ENCODE data around the gene RBM33. TPM values are rescaled to one million over a fixed set of nuclear protein-coding genes. Genes with fewer than 3 reads are reported as not detected.

RBM33 gene
- polyA plus RNA-seq, 1 donor (not counting 4 experiments of a cell fraction or from before 2014, with no cell fraction given): 8.9 TPM

GRCh38 chr7:155820788-155821187, 176.3 kb downstream of the RBM33 start:
- Histone ChIP-seq H3K36me3 (ENCODE audit: control insufficient read depth in 2 of 2, extremely low read depth in 1 of 2, insufficient read depth in 2 of 2, low read length in 2 of 2) (no peaks in the 10 kb centered on the region), H2AFZ (ENCODE audit: control insufficient read depth, low read length) (no peak overlapping the region), H3K4me2 (ENCODE audit: control insufficient read depth, extremely low read depth, insufficient read depth, low read depth, low read length) (no peak overlapping the region), H3K9me1 (ENCODE audit: control insufficient read depth, extremely low read depth, insufficient read depth, low read length) (no peaks in the 10 kb centered on the region), H3K4me3 (ENCODE audit: control insufficient read depth in 2 of 3, extremely low read depth in 1 of 3, insufficient read depth in 2 of 3, low read depth in 1 of 3, low read length in 3 of 3) (no peak overlapping the region), H3K27me3 (ENCODE audit: control insufficient read depth, extremely low read depth, insufficient read depth, low read length) (peaks cover 2% of the 10 kb centered on the region), H3K4me1 (ENCODE audit: control insufficient read depth, extremely low read depth, insufficient read depth, low read length) (no peaks in the 10 kb centered on the region), H3K9me3 (ENCODE audit: control insufficient read depth, low read depth, low read length) (no peaks in the 10 kb centered on the region), H3K79me2 (ENCODE audit: control insufficient read depth, insufficient read depth, low read length) (no peaks in the 10 kb centered on the region), H4K20me1 (ENCODE audit: control insufficient read depth, extremely low read depth, insufficient read depth, low read length) (no peaks in the 10 kb centered on the region), H3K27ac (ENCODE audit: control insufficient read depth, insufficient read depth, low read length) (no peak overlapping the region), H3K9ac (ENCODE audit: control insufficient read depth, extremely low read depth, insufficient read depth, low read length) (no peak overlapping the region)
- FAIRE-seq (no peak), DNase-seq (ENCODE audit: low read depth, low spot score) (no peak)
- dilution Hi-C loops (cut with MboI; ENCODE audit: extremely low pct_ligation_motif_present, low sequenced_read_pairs): loop anchor here (25.0 kb wide), 1 partner anchor 867 kb away; no protein-coding TSS in a partner anchor
- TF ChIP-seq EZH2 (IDR thresholded peaks at IDR 0.05; ENCODE audit: low read length): no peak
- TF ChIP-seq CTCF (optimal IDR thresholded peaks at IDR 0.05 in 1 of 3, IDR thresholded peaks at IDR 0.05 in 1 of 3, conservative IDR thresholded peaks at IDR 0.05 in 1 of 3; ENCODE audit: extremely low read depth in 1 of 3, insufficient read depth in 2 of 3, low read length in 3 of 3): no peak

GRCh38 chr7:155821851-155822250, 177.4 kb downstream of the RBM33 start:
- Histone ChIP-seq H2AFZ (ENCODE audit: control insufficient read depth, low read length) (no peak overlapping the region), H4K20me1 (ENCODE audit: control insufficient read depth, extremely low read depth, insufficient read depth, low read length) (no peaks in the 10 kb centered on the region), H3K27ac (ENCODE audit: control insufficient read depth, insufficient read depth, low read length) (no peak overlapping the region), H3K9me1 (ENCODE audit: control insufficient read depth, extremely low read depth, insufficient read depth, low read length) (no peaks in the 10 kb centered on the region), H3K4me3 (ENCODE audit: control insufficient read depth in 2 of 3, extremely low read depth in 1 of 3, insufficient read depth in 2 of 3, low read depth in 1 of 3, low read length in 3 of 3) (no peak overlapping the region), H3K27me3 (ENCODE audit: control insufficient read depth, extremely low read depth, insufficient read depth, low read length) (peaks cover 2% of the 10 kb centered on the region), H3K36me3 (ENCODE audit: control insufficient read depth in 2 of 2, extremely low read depth in 1 of 2, insufficient read depth in 2 of 2, low read length in 2 of 2) (no peaks in the 10 kb centered on the region), H3K79me2 (ENCODE audit: control insufficient read depth, insufficient read depth, low read length) (no peaks in the 10 kb centered on the region), H3K9me3 (ENCODE audit: control insufficient read depth, low read depth, low read length) (no peaks in the 10 kb centered on the region), H3K9ac (ENCODE audit: control insufficient read depth, extremely low read depth, insufficient read depth, low read length) (no peak overlapping the region), H3K4me2 (ENCODE audit: control insufficient read depth, extremely low read depth, insufficient read depth, low read depth, low read length) (no peak overlapping the region), H3K4me1 (ENCODE audit: control insufficient read depth, extremely low read depth, insufficient read depth, low read length) (no peaks in the 10 kb centered on the region)
- dilution Hi-C loops (cut with MboI; ENCODE audit: extremely low pct_ligation_motif_present, low sequenced_read_pairs): loop anchor here (25.0 kb wide), 1 partner anchor 865 kb away; no protein-coding TSS in a partner anchor
- FAIRE-seq: no peak
- DNase-seq (ENCODE audit: low read depth, low spot score): no peak
- TF ChIP-seq EZH2 (IDR thresholded peaks at IDR 0.05; ENCODE audit: low read length) (no peak), CTCF (optimal IDR thresholded peaks at IDR 0.05 in 1 of 3, IDR thresholded peaks at IDR 0.05 in 1 of 3, conservative IDR thresholded peaks at IDR 0.05 in 1 of 3; ENCODE audit: extremely low read depth in 1 of 3, insufficient read depth in 2 of 3, low read length in 3 of 3) (no peak)
